Measurements from ENCODE around the gene VPS11. TPM values are rescaled to one million over a fixed set of nuclear protein-coding genes. Genes with fewer than 3 reads are reported as not detected.

VPS11 gene
- total RNA-seq, 1 donor from 2014 or later = 42.6 TPM

- peak overlapping the region; percentile 22 for H3K4me3 Mint-ChIP-seq (ENCODE audit: unreplicated experiment)
- H3K27me3 Mint-ChIP-seq (ENCODE audit: unreplicated experiment) = no peaks in the 10 kb centered on the region
- no peak for TF ChIP-seq CTCF (IDR thresholded peaks at IDR 0.05)
- H3K36me3 Mint-ChIP-seq (ENCODE audit: unreplicated experiment) = peaks cover 8% of the 10 kb centered on the region
- H3K4me1 Mint-ChIP-seq (ENCODE audit: unreplicated experiment) = peaks cover 30% of the 10 kb centered on the region
- H3K9me3 Mint-ChIP-seq (ENCODE audit: unreplicated experiment) = no peaks in the 10 kb centered on the region
- no peak for DNase-seq (ENCODE audit: extremely low spot score, unreplicated experiment)
- peak overlapping the region; percentile 10 for H3K27ac Mint-ChIP-seq (ENCODE audit: unreplicated experiment)
Observed at GRCh38 chr11:119091966-119092879, 24.6 kb downstream of the VPS11 start.

- no peak for TF ChIP-seq CTCF (IDR thresholded peaks at IDR 0.05)
- peaks cover 30% of the 10 kb centered on the region for H3K4me1 Mint-ChIP-seq (ENCODE audit: unreplicated experiment)
- H3K36me3 Mint-ChIP-seq (ENCODE audit: unreplicated experiment) = peaks cover 15% of the 10 kb centered on the region
- H3K4me3 Mint-ChIP-seq (ENCODE audit: unreplicated experiment) = peak overlapping the region; percentile 83
- H3K27ac Mint-ChIP-seq (ENCODE audit: unreplicated experiment) = peak overlapping the region; percentile 88
- H3K9me3 Mint-ChIP-seq (ENCODE audit: unreplicated experiment) = no peaks in the 10 kb centered on the region
- DNase-seq (ENCODE audit: extremely low spot score, unreplicated experiment) = no peak
- H3K27me3 Mint-ChIP-seq (ENCODE audit: unreplicated experiment) = no peaks in the 10 kb centered on the region
Observed at GRCh38 chr11:119092880-119093842, 25.5 kb downstream of the VPS11 start.

GRCh38 chr11:119093942-119094815, 26.6 kb downstream of the VPS11 start:
- Mint-ChIP-seq H3K27me3 (ENCODE audit: unreplicated experiment) (no peaks in the 10 kb centered on the region), H3K36me3 (ENCODE audit: unreplicated experiment) (peaks cover 19% of the 10 kb centered on the region), H3K4me1 (ENCODE audit: unreplicated experiment) (peaks cover 30% of the 10 kb centered on the region), H3K4me3 (ENCODE audit: unreplicated experiment) (peak overlapping the region; percentile 86), H3K9me3 (ENCODE audit: unreplicated experiment) (no peaks in the 10 kb centered on the region), H3K27ac (ENCODE audit: unreplicated experiment) (peak overlapping the region; percentile 93)
- no peak for DNase-seq (ENCODE audit: extremely low spot score, unreplicated experiment)
- TF ChIP-seq CTCF (IDR thresholded peaks at IDR 0.05) = no peak

GRCh38 chr11:119094816-119095065, 27.1 kb downstream of the VPS11 start:
- Mint-ChIP-seq H3K4me1 (ENCODE audit: unreplicated experiment) (peaks cover 30% of the 10 kb centered on the region), H3K36me3 (ENCODE audit: unreplicated experiment) (peaks cover 19% of the 10 kb centered on the region), H3K9me3 (ENCODE audit: unreplicated experiment) (no peaks in the 10 kb centered on the region), H3K27ac (ENCODE audit: unreplicated experiment) (peak overlapping the region; percentile 93), H3K4me3 (ENCODE audit: unreplicated experiment) (peak overlapping the region; percentile 86), H3K27me3 (ENCODE audit: unreplicated experiment) (no peaks in the 10 kb centered on the region)
- peak; percentile 74 for TF ChIP-seq CTCF (IDR thresholded peaks at IDR 0.05)
- peak; percentile 94 for DNase-seq (ENCODE audit: extremely low spot score, unreplicated experiment)

All from osteocyte (in vitro differentiated cells).